GM19328 (cell line): ENCODE results near the gene BCL2L1.

Experiments
- ATAC-seq: cut with Tn5 transposase; IDR thresholded peaks from one replicate; pipeline ENCODE4 v1.9.1; 2021; ENCODE audit warnings: mild to moderate bottlenecking, moderate library complexity; ENCODE audit not compliant: unreplicated experiment

Gene BCL2L1

GRCh38 chr20:31694842-31695593 is 27.6 kb downstream of the BCL2L1 start:
- no peak for ATAC-seq

- no peak for ATAC-seq
These were observed 28.5 kb downstream of the BCL2L1 start for GRCh38 chr20:31693987-31694661.

- no peak for ATAC-seq
These were observed 29.3 kb downstream of the BCL2L1 start for GRCh38 chr20:31693402-31693801.

DNA sequence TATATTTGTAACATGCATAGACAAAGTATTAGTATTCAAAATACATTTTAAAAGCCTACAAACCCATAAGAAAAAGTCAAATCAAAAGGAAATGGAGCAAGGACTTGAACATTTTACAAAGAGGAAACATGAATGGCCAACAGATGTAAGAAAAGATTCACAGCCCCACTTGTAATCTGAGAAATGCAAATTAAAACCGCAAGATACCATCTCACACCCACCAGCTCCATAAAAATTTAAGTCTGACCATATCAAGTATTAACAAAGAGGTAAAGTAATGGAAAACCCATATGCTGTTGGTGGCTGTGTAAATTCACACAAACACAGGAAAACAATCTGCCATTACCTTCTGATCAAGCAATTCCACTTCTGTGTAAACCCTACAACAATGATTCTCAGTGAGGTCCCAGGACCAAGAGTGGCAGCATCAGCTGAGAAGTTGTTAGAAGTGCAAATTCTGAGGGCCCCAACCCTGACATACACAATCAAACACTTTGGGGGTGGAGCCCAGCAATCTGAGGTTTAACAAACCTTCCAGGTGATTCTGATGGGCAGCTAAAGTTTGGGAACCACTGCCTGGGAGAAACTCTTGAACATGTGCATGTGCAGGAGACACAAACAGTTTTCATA is 30.9 kb downstream of the BCL2L1 start:
- ATAC-seq = peak; percentile 48

DNA sequence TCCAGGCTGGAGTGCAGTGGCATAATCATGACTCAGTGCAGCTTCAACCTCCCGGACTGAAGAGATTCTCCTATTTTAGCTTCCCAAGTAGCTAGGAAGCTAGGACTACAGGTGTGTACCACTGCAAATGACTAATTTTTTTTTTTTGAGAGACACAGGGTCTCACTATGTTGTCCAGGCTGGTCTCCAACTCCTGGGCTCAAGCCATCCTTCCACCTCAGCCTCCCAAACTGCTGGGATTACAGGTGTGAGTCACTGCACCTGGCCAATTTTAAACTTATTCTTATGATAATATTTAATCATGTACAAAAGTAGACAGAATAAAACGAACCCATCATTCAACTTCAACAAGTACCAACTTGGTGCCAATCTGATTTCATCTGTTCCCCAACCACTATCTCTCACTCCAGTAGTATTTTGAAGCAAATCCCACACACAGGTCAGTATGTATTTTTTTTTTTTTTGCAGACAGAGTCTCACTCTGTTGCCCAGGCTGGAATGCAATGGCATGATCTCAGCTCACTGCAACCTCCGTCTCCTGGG is 32.5 kb downstream of the BCL2L1 start:
- no peak for ATAC-seq

GRCh38 chr20:31689141-31689540 is 33.5 kb downstream of the BCL2L1 start:
- ATAC-seq = no peak

GRCh38 chr20:31687777-31688176 is 34.9 kb downstream of the BCL2L1 start:
- no peak for ATAC-seq

GRCh38 chr20:31685853-31686643 is 36.6 kb downstream of the BCL2L1 start:
- no peak for ATAC-seq

- ATAC-seq = no peak
These were observed 38.3 kb downstream of the BCL2L1 start for GRCh38 chr20:31684153-31685015.

GRCh38 chr20:31682927-31683326 is 39.7 kb downstream of the BCL2L1 start:
- no peak for ATAC-seq

DNA sequence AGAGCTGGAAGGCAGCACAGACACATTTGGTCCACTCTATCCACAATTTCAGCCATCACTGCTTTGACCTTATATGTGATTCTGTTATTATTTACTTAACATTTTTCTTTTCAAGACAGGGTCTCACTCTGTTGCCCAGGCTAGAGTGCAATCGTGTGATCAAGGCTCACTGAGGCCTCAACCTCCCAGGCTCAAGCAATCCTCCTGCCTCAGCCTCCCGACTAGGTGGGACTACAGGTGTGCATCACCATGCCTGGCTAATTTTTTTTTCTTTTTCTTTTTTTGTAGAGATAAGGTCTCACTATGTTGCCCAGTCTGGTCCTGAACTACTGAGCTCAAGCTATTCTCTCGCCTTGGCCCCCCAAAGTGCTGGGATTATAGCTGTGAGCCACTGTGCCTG is 40.3 kb downstream of the BCL2L1 start:
- no peak for ATAC-seq

- ATAC-seq = no peak
These were observed 40.9 kb downstream of the BCL2L1 start for GRCh38 chr20:31681769-31682168.

- ATAC-seq = no peak
These were observed 41.4 kb downstream of the BCL2L1 start for GRCh38 chr20:31681128-31681727.

DNA sequence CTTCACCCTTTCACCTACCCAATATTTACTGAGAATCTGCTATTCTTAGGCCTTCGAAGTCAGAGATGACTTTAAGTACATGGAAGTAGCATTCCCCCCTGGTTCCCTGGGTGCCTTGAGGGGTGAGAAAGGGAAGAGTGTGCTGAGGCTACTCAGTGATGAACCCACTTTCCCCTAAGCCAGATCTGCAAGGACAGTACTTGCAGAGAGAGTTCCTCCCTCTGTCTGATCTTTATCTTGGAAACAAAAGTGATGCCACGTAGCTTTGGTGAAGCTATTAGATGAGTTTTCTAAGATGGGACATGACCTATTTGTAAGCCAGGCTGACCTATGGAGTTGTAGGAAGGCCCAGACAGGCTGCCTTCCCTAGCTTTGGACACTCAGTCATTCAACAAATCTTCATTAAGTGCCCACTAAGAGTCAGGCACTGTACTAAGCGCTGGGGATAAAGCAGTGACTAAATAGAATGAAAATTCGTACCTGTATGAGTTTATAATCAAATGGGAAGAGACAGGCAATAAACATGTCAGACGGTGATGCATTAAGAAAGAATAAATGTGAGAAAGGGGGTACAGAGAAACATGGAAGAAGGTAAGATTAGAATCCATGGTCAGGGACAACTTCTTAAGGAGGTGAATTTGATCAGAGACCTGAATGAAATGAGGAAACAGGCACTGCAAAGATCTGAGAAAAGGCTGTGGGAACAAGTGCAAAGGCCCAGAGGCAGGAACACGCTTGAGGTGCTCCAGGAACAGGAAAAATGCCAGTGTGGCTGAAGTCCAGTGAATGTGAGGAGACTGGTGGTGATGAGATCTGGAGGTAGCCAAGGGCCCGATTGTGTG is 42.2 kb downstream of the BCL2L1 start:
- ATAC-seq = no peak

DNA sequence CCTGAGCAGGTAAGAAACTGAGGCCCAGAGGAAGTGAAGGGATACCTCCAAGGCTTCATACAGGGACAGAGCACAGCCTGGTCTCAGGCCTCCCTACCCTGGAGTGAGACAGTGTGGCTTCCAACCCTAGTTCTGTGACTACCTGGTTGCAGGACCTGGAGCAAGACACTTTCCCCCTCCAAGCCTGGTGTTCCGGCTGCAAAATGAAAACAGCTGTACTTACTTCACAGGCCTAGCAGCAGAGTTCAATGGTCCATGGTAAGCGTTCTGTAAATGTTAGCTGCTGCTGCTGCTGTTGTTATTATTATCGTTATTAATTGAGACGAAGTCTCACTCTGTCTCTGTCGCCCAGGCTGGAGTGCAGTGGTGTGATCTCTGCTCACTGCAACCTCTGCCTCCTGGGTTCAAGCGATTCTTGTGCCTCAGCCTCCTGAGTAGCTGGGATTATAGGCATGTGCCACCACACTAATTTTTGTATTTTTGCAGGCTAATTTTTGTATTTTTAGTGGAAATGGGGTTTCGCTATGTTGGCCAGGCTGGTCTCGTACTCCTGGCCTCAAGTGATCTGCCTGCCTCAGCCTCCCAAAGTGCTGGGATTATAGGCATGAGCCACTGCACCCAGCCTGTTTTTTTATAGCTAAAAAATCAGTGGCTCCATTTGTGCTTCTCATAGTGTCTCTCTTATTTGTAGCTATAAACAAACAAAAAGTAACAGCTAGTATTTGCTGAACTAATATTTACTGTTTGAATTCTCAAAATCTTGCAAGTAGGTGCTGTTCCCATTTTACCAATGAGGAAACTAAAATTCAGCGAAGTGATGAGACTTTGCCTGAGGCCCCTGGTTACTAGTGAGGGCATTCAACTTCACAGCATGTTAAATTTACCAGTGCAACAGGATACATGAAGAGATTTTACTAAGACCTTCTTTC is 43.0 kb downstream of the BCL2L1 start:
- no peak for ATAC-seq

GRCh38 chr20:31678389-31679356 is 44.0 kb downstream of the BCL2L1 start:
- no peak for ATAC-seq
